Measurements from ENCODE around the gene GMFB.

DNA sequence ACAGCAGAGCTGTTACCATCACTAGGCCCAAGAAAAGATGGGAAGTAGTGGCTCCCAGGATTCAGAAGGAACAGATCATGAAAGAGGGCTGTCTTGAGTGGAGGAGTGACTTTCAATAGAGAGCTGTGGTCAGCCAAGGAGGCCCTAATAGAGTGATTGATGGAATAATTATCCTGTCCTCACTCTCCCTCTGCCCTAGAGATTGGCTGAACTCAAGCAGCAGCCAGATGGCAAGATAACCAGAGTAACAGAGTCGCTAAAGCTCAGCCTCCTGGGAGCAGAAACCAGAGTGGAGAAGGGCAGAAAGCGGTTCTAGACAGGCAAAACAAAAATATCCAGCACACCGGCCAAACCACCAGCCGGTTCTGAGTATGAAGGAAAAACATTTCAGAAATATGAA is 23.1 kb downstream of the GMFB start:
- TF ChIP-seq, protein P1, sequence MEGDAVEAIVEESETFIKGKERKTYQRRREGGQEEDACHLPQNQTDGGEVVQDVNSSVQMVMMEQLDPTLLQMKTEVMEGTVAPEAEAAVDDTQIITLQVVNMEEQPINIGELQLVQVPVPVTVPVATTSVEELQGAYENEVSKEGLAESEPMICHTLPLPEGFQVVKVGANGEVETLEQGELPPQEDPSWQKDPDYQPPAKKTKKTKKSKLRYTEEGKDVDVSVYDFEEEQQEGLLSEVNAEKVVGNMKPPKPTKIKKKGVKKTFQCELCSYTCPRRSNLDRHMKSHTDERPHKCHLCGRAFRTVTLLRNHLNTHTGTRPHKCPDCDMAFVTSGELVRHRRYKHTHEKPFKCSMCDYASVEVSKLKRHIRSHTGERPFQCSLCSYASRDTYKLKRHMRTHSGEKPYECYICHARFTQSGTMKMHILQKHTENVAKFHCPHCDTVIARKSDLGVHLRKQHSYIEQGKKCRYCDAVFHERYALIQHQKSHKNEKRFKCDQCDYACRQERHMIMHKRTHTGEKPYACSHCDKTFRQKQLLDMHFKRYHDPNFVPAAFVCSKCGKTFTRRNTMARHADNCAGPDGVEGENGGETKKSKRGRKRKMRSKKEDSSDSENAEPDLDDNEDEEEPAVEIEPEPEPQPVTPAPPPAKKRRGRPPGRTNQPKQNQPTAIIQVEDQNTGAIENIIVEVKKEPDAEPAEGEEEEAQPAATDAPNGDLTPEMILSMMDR (IDR thresholded peaks at IDR 0.05): no peak
- no peak for TF ChIP-seq POLR2AphosphoS5 (IDR thresholded peaks at IDR 0.05)
- TF ChIP-seq EP300 (IDR thresholded peaks at IDR 0.05): no peak

All from stomach (tissue), 4 donors.